NOMO-1 (cell line): ENCODE results near the gene KRT85.
"Not testable (repeated sequence)": the region's sequence is repeated elsewhere in the genome, so short reads cannot be mapped to it uniquely, and the experiment has no call there.

ENCODE experiments used
- DNase-seq, 2 experiments: peaks; one replicate each; lab custom pipeline; 2025; ENCODE audit not compliant: unreplicated experiment in 2 of 2; lab: John Stamatoyannopoulos, UW

KRT85 gene

GRCh38 chr12:52327830-52328500 lies 39.3 kb downstream of the KRT85 start:
- no peak for DNase-seq

- DNase-seq: peak; percentile 71 to 80
Observed at GRCh38 chr12:52327052-52327829, 40.0 kb downstream of the KRT85 start.

GRCh38 chr12:52324153-52324444 lies 43.2 kb downstream of the KRT85 start:
- no peak for DNase-seq

GRCh38 chr12:52323416-52324152 lies 43.7 kb downstream of the KRT85 start:
- DNase-seq: no peak

GRCh38 chr12:52323001-52323400 lies 44.3 kb downstream of the KRT85 start:
- no peak for DNase-seq

- no peak for DNase-seq
Observed at GRCh38 chr12:52322069-52322468, 45.2 kb downstream of the KRT85 start.

- DNase-seq: no peak
Observed at GRCh38 chr12:52321418-52321817, 45.9 kb downstream of the KRT85 start.

- no peak for DNase-seq
Observed at GRCh38 chr12:52320784-52321400, 46.4 kb downstream of the KRT85 start, which contains the start of gene KRT83. Gene KRT83, minus strand, starts transcription at chr12:52321398. Its CDS starts 63 bp downstream, at chr12:52321335.

GRCh38 chr12:52319097-52319496 lies 48.2 kb downstream of the KRT85 start:
- DNase-seq: no peak

- DNase-seq: no peak
Observed at GRCh38 chr12:52318241-52318990, 48.9 kb downstream of the KRT85 start.

GRCh38 chr12:52317468-52318052 lies 49.7 kb downstream of the KRT85 start:
- DNase-seq: no peak

- DNase-seq: no peak
Observed at GRCh38 chr12:52316701-52317100, 50.6 kb downstream of the KRT85 start.

- no peak for DNase-seq
Observed at GRCh38 chr12:52316290-52316689, 51.0 kb downstream of the KRT85 start.

- not testable (repeated sequence) for DNase-seq
Observed at GRCh38 chr12:52315721-52316120, 51.6 kb downstream of the KRT85 start.

- DNase-seq: no peak
Observed at GRCh38 chr12:52314511-52314910, 52.8 kb downstream of the KRT85 start.

- no peak for DNase-seq
Observed at GRCh38 chr12:52313926-52314325, 53.4 kb downstream of the KRT85 start.

GRCh38 chr12:52313461-52313860 lies 53.8 kb downstream of the KRT85 start:
- no peak for DNase-seq

GRCh38 chr12:52312086-52312485 lies 55.2 kb downstream of the KRT85 start:
- no peak for DNase-seq

- DNase-seq: no peak
Observed at GRCh38 chr12:52311285-52311648, 56.0 kb downstream of the KRT85 start.

- DNase-seq: no peak
Observed at GRCh38 chr12:52310622-52311284, 56.5 kb downstream of the KRT85 start.
